Right cardiac atrium (tissue), 5 donors: ENCODE results near the gene SNCA. TPM values are rescaled to one million over a fixed set of nuclear protein-coding genes. Genes with fewer than 3 reads are reported as not detected.

ENCODE experiments used
- ATAC-seq, 2 donors: fragments of 200-7000 bp; cut with Tn5 transposase; one replicate each; pipeline versions ENCODE4 v1.8.0 to v1.9.1; 2020; ENCODE audit warnings: moderate library complexity in 2 of 2, mild to moderate bottlenecking in 1 of 2
- DNase-seq, 3 donors: peaks; one replicate each; pipeline ENCODE4 v3.0.0-alpha.2; 2020
- H3K27ac ChIP-seq: one replicate; pipeline ENCODE4 v1.5.1; 2013; ENCODE audit warnings: mild to moderate bottlenecking, low read length, control low read depth, moderate library complexity
- H3K27me3 ChIP-seq: one replicate; pipeline ENCODE4 v1.6.1; 2013; ENCODE audit not compliant: control insufficient read depth, insufficient read depth
- H3K4me1 ChIP-seq: one replicate; pipeline ENCODE4 v1.6.1; 2013; ENCODE audit warnings: low read length; ENCODE audit not compliant: control insufficient read depth, insufficient read depth
- H3K4me3 ChIP-seq: one replicate; pipeline ENCODE4 v1.5.1; 2013; ENCODE audit warnings: low read length, control low read depth
- H3K9me3 ChIP-seq: one replicate; pipeline ENCODE4 v1.6.1; 2013; ENCODE audit warnings: low read length; ENCODE audit not compliant: control insufficient read depth
- WGBS: extraction: QIAGEN DNeasy Blood & Tissue Kit; methylation state at CpG from one replicate; pipeline ENCODE4 v1.1.7; 2013; 5-methylcytosine and 5-hydroxymethylcytosine counted together
- intact Hi-C, 4 donors: fragments of 100-400 bp; cut with DNase I; formaldehyde crosslinking; loops; one replicate each; pipeline versions ENCODE4 v1.11.0 to v1.14.0; 2022 to 2023
- polyA plus RNA-seq: library from polyadenylated mRNA; stranded (reverse); fragments of 200-250 nt; gene quantifications from one replicate; pipeline ENCODE4 v1.2.3, GENCODE V29; 2013
- total RNA-seq, 4 donors: library from RNA; stranded (reverse); fragmentation: NEBNext Ultra II Directional; extraction: Animal tissue kit (Norgen Biotek cat#: 25700); gene quantifications; one replicate each; pipeline ENCODE4 v1.2.1, GENCODE V29; 2021
- donor health status: healthy with polysubstance abuse.
- donor health status: DM: no; HTN: yes; CAD: no.
- donor health status: DM: no; HTN: no; CAD: no.
- donor health status: DM: no; HTN: yes; CAD: no; lungs with severe emphysema.
- donor health status: DM: yes; HTN: yes; CAD: no.

SNCA gene
- total and polyA plus RNA-seq, 5 donors, result 6.0 to 13.2 (median 6.9) TPM

GRCh38 chr4:89755220-89755619 lies 81.7 kb downstream of the SNCA start:
- Histone ChIP-seq H3K4me3 (no peak overlapping the region), H3K9me3 (no peaks in the 10 kb centered on the region), H3K27me3 (no peaks in the 10 kb centered on the region), H3K4me1 (no peaks in the 10 kb centered on the region), H3K27ac (no peak overlapping the region)
- intact Hi-C loops, result no loop called here
- ATAC-seq (no peak), DNase-seq (no peak)

GRCh38 chr4:89754531-89754930 lies 82.4 kb downstream of the SNCA start:
- Histone ChIP-seq H3K4me3 (no peak overlapping the region), H3K4me1 (no peaks in the 10 kb centered on the region), H3K9me3 (no peaks in the 10 kb centered on the region), H3K27me3 (no peaks in the 10 kb centered on the region), H3K27ac (no peak overlapping the region)
- intact Hi-C loops, result no loop called here
- 85% methylated on average over 4 of the region's 4 CpGs for WGBS
- DNase-seq, result no peak
- no peak for ATAC-seq

GRCh38 chr4:89753601-89754066 lies 83.3 kb downstream of the SNCA start:
- DNase-seq (no peak), ATAC-seq (no peak)
- no peaks in the 10 kb centered on the region for H3K9me3 ChIP-seq
- intact Hi-C loops, result no loop called here
- H3K4me3 ChIP-seq, result no peak overlapping the region
- no peak overlapping the region for H3K27ac ChIP-seq
- H3K27me3 ChIP-seq, result no peaks in the 10 kb centered on the region
- 27% methylated on average over 5 of the region's 5 CpGs for WGBS
- no peaks in the 10 kb centered on the region for H3K4me1 ChIP-seq

- H3K27ac ChIP-seq, result no peak overlapping the region
- WGBS, result 53% methylated on average over 7 of the region's 7 CpGs
- no peaks in the 10 kb centered on the region for H3K4me1 ChIP-seq
- intact Hi-C loops, result no loop called here
- H3K9me3 ChIP-seq, result no peaks in the 10 kb centered on the region
- ATAC-seq (peak; percentile 40 to 41), DNase-seq (no peak)
- no peaks in the 10 kb centered on the region for H3K27me3 ChIP-seq
- H3K4me3 ChIP-seq, result no peak overlapping the region
These were observed 83.9 kb downstream of the SNCA start for GRCh38 chr4:89752932-89753598.

- no peak overlapping the region for H3K27ac ChIP-seq
- ATAC-seq (no peak), DNase-seq (no peak)
- H3K27me3 ChIP-seq, result no peaks in the 10 kb centered on the region
- intact Hi-C loops, result no loop called here
- no peaks in the 10 kb centered on the region for H3K4me1 ChIP-seq
- no peaks in the 10 kb centered on the region for H3K9me3 ChIP-seq
- no peak overlapping the region for H3K4me3 ChIP-seq
- 83% methylated on average over 5 of the region's 5 CpGs for WGBS
These were observed 85.5 kb downstream of the SNCA start for GRCh38 chr4:89751416-89751815.

DNA sequence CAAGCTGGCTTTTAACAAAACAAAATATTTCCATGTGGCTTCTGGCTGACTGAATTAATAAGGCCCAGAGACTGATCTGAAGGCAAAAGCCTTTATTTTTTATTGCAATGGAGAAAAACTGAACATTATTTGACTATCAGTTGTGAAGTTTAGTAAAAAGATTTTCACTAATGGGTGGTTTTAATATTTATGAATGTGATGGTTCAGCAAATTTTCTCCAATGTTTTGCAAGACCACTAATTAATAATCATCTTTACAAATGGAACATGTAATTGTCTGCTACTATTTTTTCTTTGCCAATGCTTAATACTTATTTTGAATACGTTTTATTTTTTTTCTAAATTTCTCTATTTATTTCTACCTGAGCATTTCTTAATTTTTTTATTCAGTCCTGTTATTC lies 90.6 kb downstream of the SNCA start:
- WGBS, result 86% methylated on average over 1 of the region's 1 CpG
- Histone ChIP-seq H3K27me3 (no peaks in the 10 kb centered on the region), H3K27ac (no peak overlapping the region), H3K4me1 (no peaks in the 10 kb centered on the region), H3K9me3 (no peaks in the 10 kb centered on the region), H3K4me3 (no peak overlapping the region)
- DNase-seq, result no peak
- ATAC-seq, result no peak
- intact Hi-C loops, result no loop called here

DNA sequence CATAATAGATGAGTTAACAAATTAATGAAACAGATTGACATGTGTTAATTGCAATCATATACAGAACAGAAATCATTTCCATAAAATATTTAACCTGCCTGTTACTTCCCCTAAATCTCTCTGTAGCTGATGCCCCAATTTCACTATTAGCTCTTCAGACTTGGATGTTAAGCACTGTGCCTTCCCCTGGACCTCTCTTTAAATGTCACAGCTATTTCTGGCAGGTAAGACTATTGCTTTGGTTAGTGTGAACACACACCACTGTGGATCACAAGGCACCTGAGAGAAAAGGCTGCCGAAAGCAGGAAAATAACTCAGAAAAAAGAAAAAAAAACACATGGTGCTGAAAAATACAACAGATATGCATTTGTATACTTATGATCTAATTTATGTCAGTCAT lies 91.3 kb downstream of the SNCA start:
- 77% methylated on average over 1 of the region's 1 CpG for WGBS
- Histone ChIP-seq H3K4me3 (no peak overlapping the region), H3K27ac (no peak overlapping the region), H3K4me1 (no peaks in the 10 kb centered on the region), H3K9me3 (no peaks in the 10 kb centered on the region), H3K27me3 (no peaks in the 10 kb centered on the region)
- peak in 1 of 2 donors; percentile 55 for ATAC-seq
- no peak for DNase-seq
- intact Hi-C loops, result no loop called here

GRCh38 chr4:89744914-89745313 lies 92.0 kb downstream of the SNCA start:
- intact Hi-C loops, result no loop called here
- H3K9me3 ChIP-seq, result no peaks in the 10 kb centered on the region
- no peak overlapping the region for H3K4me3 ChIP-seq
- DNase-seq (no peak), ATAC-seq (no peak)
- no peak overlapping the region for H3K27ac ChIP-seq
- H3K4me1 ChIP-seq, result no peaks in the 10 kb centered on the region
- H3K27me3 ChIP-seq, result no peaks in the 10 kb centered on the region
- 79% methylated on average over 5 of the region's 5 CpGs for WGBS

GRCh38 chr4:89741768-89742167 lies 95.2 kb downstream of the SNCA start:
- Histone ChIP-seq H3K9me3 (no peaks in the 10 kb centered on the region), H3K27ac (no peak overlapping the region), H3K27me3 (no peaks in the 10 kb centered on the region), H3K4me1 (no peaks in the 10 kb centered on the region), H3K4me3 (no peak overlapping the region)
- ATAC-seq (no peak), DNase-seq (no peak)
- intact Hi-C loops, result no loop called here
- WGBS, result 77% methylated on average over 3 of the region's 3 CpGs

DNA sequence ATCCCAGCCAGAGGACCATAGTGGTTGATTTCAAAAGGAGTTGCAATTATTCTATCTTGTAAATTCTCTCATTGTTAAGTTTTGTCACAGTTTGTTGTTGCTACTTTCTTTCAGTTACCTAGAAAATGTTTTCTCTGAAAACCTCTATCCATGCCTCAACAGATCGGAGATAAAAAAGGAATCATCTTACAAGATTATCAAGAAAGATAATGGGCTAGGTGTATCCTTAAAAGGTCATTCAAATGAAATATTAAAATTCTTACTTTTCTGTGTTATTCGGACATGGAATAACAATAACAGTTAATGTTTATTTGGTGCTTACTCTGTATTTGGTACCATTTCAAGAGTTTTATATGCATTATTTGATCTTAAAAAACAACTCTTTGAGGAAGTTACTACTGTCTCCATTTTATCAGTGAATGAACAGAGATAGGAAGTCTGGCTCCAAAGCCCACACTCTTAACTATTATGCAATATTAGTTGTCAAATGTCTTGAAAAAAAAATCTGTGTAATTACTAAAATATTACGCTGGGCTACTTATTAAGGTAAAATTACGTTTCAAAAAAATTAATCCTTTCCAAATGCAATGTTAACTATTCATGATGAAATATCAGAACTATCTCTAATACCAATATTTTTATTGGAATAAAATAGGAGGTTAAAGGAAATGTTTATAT lies 97.5 kb downstream of the SNCA start:
- H3K27ac ChIP-seq, result no peak overlapping the region
- WGBS, result 88% methylated on average over 4 of the region's 4 CpGs
- H3K9me3 ChIP-seq, result no peaks in the 10 kb centered on the region
- intact Hi-C loops, result no loop called here
- no peaks in the 10 kb centered on the region for H3K27me3 ChIP-seq
- no peak for DNase-seq
- ATAC-seq, result no peak
- no peak overlapping the region for H3K4me3 ChIP-seq
- H3K4me1 ChIP-seq, result no peaks in the 10 kb centered on the region

- intact Hi-C loops, result no loop called here
- H3K4me1 ChIP-seq, result no peaks in the 10 kb centered on the region
- H3K4me3 ChIP-seq, result no peak overlapping the region
- no peaks in the 10 kb centered on the region for H3K9me3 ChIP-seq
- H3K27ac ChIP-seq, result no peak overlapping the region
- 82% methylated on average over 2 of the region's 2 CpGs for WGBS
- DNase-seq, result no peak
- H3K27me3 ChIP-seq, result no peaks in the 10 kb centered on the region
- no peak for ATAC-seq
These were observed 99.1 kb downstream of the SNCA start for GRCh38 chr4:89737888-89738287.
